CD14-positive monocyte (primary cell): ENCODE data around the gene GHRH. TPM values are rescaled to one million over a fixed set of nuclear protein-coding genes. Genes with fewer than 3 reads are reported as not detected.

Source experiments
- DNase-seq, 3 donors: peaks; one replicate each; pipeline ENCODE4 v3.0.0-alpha.2; 2011 to 2022
- H2AFZ ChIP-seq: 2 replicates; pipeline ENCODE4 v1.6.0; 2012; ENCODE audit warnings: mild to moderate bottlenecking, low read depth, low read length, inconsistent platforms; ENCODE audit not compliant: insufficient read depth, poor library complexity, severe bottlenecking
- H3K27ac ChIP-seq, 2 donors: 1 replicate in 1 of 2; 2 replicates in 1 of 2; pipeline ENCODE4 v1.5.1; 2012 to 2013; ENCODE audit warnings: low read length in 2 of 2, control low read depth in 1 of 2, inconsistent platforms in 1 of 2, low read depth in 1 of 2, mild to moderate bottlenecking in 1 of 2
- H3K27me3 ChIP-seq, 2 donors: one replicate each; pipeline versions ENCODE4 v1.6.0 to v1.6.1; 2011 to 2013; ENCODE audit warnings: low read length in 2 of 2; ENCODE audit not compliant: control insufficient read depth in 2 of 2, insufficient read depth in 2 of 2
- H3K36me3 ChIP-seq, 2 donors: replicated peaks in 1 of 2; 1 replicate in 1 of 2; 2 replicates in 1 of 2; pipeline versions ENCODE4 v1.5.1 to v1.6.1; 2012 to 2013; ENCODE audit warnings: low read length in 2 of 2, control low read depth in 1 of 2, inconsistent platforms in 1 of 2, mild to moderate bottlenecking in 1 of 2; ENCODE audit not compliant: insufficient read depth in 2 of 2, control insufficient read depth in 1 of 2
- H3K4me1 ChIP-seq, 2 donors: 1 replicate in 1 of 2; 2 replicates in 1 of 2; pipeline versions ENCODE4 v1.5.1 to v1.6.1; 2012 to 2013; ENCODE audit warnings: low read length in 2 of 2, control low read depth in 1 of 2, inconsistent platforms in 1 of 2, mild to moderate bottlenecking in 1 of 2, moderate library complexity in 1 of 2; ENCODE audit not compliant: insufficient read depth in 2 of 2, control insufficient read depth in 1 of 2
- H3K4me2 ChIP-seq: replicated peaks from 2 replicates; pipeline ENCODE3; 2012; ENCODE audit warnings: low read length, moderate library complexity, mild to moderate bottlenecking; ENCODE audit not compliant: poor library complexity, severe bottlenecking; ENCODE audit errors: extremely low read depth
- H3K4me3 ChIP-seq, 3 experiments: fragments of 200-600 bp in 1 of 3; sonication (generic) in 1 of 3; replicated peaks in 1 of 3; 1 replicate in 2 of 3; 2 replicates in 1 of 3; pipeline ENCODE4 v1.5.1; 2011 to 2013; ENCODE audit warnings: low read length in 3 of 3, mild to moderate bottlenecking in 3 of 3, control low read depth in 2 of 3, low read depth in 2 of 3, inconsistent platforms in 1 of 3, moderate library complexity in 1 of 3
- H3K79me2 ChIP-seq: 2 replicates; pipeline ENCODE4 v1.6.0; 2012; ENCODE audit warnings: mild to moderate bottlenecking, control low read depth, inconsistent platforms, low read length, moderate library complexity; ENCODE audit not compliant: insufficient read depth
- H3K9ac ChIP-seq: 2 replicates; pipeline ENCODE4 v1.6.0; 2017; ENCODE audit warnings: low read length, mild to moderate bottlenecking; ENCODE audit not compliant: insufficient read depth, poor library complexity, severe bottlenecking
- H3K9me3 ChIP-seq, 2 donors: replicated peaks in 1 of 2; 1 replicate in 1 of 2; 2 replicates in 1 of 2; pipeline versions ENCODE4 v1.5.1 to v1.6.1; 2012 to 2013; ENCODE audit warnings: low read length in 2 of 2, control low read depth in 1 of 2; ENCODE audit not compliant: control insufficient read depth in 1 of 2, insufficient read depth in 1 of 2
- H4K20me1 ChIP-seq: 2 replicates; pipeline ENCODE4 v1.6.0; 2012; ENCODE audit warnings: mild to moderate bottlenecking, low read length, control low read depth, moderate library complexity; ENCODE audit not compliant: insufficient read depth
- H3K27ac Mint-ChIP-seq, 7 donors: one replicate each; pipeline ENCODE4 v1.8.0; 2020; ENCODE audit warnings: mild to moderate bottlenecking in 7 of 7, mixed read lengths in 7 of 7, moderate library complexity in 6 of 7, inconsistent platforms in 2 of 7
- H3K27me3 Mint-ChIP-seq, 3 donors: one replicate each; pipeline ENCODE4 v1.8.0; 2021 to 2022; ENCODE audit warnings: low read depth in 3 of 3, mild to moderate bottlenecking in 3 of 3, mixed read lengths in 3 of 3, moderate library complexity in 3 of 3, inconsistent platforms in 1 of 3
- H3K36me3 Mint-ChIP-seq, 2 donors: one replicate each; pipeline ENCODE4 v1.8.0; 2020; ENCODE audit warnings: mixed read lengths in 2 of 2, inconsistent platforms in 1 of 2, mild to moderate bottlenecking in 1 of 2
- H3K4me1 Mint-ChIP-seq: one replicate; pipeline ENCODE4 v1.8.0; 2020; ENCODE audit warnings: mild to moderate bottlenecking, mixed read lengths
- H3K4me3 Mint-ChIP-seq, 2 donors: one replicate each; pipeline ENCODE4 v1.8.0; 2020; ENCODE audit warnings: mild to moderate bottlenecking in 2 of 2, mixed read lengths in 2 of 2, moderate library complexity in 1 of 2
- H3K9me3 Mint-ChIP-seq, 7 donors: one replicate each; pipeline ENCODE4 v1.8.0; 2020 to 2022; ENCODE audit warnings: mixed read lengths in 7 of 7, mild to moderate bottlenecking in 6 of 7, moderate library complexity in 6 of 7, inconsistent platforms in 2 of 7
- CTCF ChIP-seq: fragments of 200-600 bp; IDR thresholded peaks from one replicate; pipeline ENCODE4 v1.8.0; 2022; ENCODE audit warnings: antibody characterized with exemption, mild to moderate bottlenecking
- WGBS: methylation state at CpG from one replicate; pipeline ENCODE4 v1.1.5; 2013; ENCODE audit warnings: missing lambda C conversion rate; ENCODE audit not compliant: insufficient coverage; 5-methylcytosine and 5-hydroxymethylcytosine counted together
- intact Hi-C, 2 donors: fragments of 100-400 bp; cut with micrococcal nuclease; formaldehyde crosslinking; loops; one replicate each; pipeline versions ENCODE4 v1.15.0 to v1.15.1; 2023
- polyA plus RNA-seq, 3 donors: library from polyadenylated mRNA; depleted of rRNA in 1 of 3; unstranded in 2 of 3; stranded (reverse) in 1 of 3; fragments of 300-500 nt in 2 of 3; fragments of >200 nt in 1 of 3; fragmentation: Illumina TruSeq in 2 of 3; gene quantifications; 1 replicate in 2 of 3; 2 replicates in 1 of 3; pipeline ENCODE4 v1.2.3, GENCODE V29; 2012 to 2021

GHRH gene
- polyA plus RNA-seq, 3 donors: not detected

- Histone ChIP-seq H3K79me2 (peaks cover 90% of the 10 kb centered on the region), H3K9me3 (no peaks in the 10 kb centered on the region), H3K27ac (peak overlapping the region in 1 of 2 donors; percentile 99), H3K9ac (no peak overlapping the region), H3K4me1 (peaks cover 57 to 72% of the 10 kb centered on the region in 2 donors), H3K4me2 (peak overlapping the region; percentile 10), H3K27me3 (no peaks in the 10 kb centered on the region), H3K36me3 (peaks cover 22 to 41% of the 10 kb centered on the region in 2 donors), H3K4me3 (no peak overlapping the region), H2AFZ (no peak overlapping the region), H4K20me1 (no peaks in the 10 kb centered on the region)
- DNase-seq: peak; percentile 45 to 73 (median 64)
- Mint-ChIP-seq H3K4me1 (peaks cover 65% of the 10 kb centered on the region), H3K27ac (peak overlapping the region in 6 of 7 donors; percentile 48 to 92 (median 68)), H3K36me3 (peaks cover 46 to 50% of the 10 kb centered on the region in 2 donors), H3K9me3 (peaks cover 0 to 2% (median 0%) of the 10 kb centered on the region in 7 donors), H3K4me3 (peak overlapping the region in 1 of 2 donors; percentile 42), H3K27me3 (no peaks in the 10 kb centered on the region)
- intact Hi-C loops: no loop called here
- no peak for TF ChIP-seq CTCF
- WGBS: no CpG with 5 or more reads among the region's 2 CpGs
These were observed 34.8 kb upstream of the GHRH start for GRCh38 chr20:37296371-37296770.

DNA sequence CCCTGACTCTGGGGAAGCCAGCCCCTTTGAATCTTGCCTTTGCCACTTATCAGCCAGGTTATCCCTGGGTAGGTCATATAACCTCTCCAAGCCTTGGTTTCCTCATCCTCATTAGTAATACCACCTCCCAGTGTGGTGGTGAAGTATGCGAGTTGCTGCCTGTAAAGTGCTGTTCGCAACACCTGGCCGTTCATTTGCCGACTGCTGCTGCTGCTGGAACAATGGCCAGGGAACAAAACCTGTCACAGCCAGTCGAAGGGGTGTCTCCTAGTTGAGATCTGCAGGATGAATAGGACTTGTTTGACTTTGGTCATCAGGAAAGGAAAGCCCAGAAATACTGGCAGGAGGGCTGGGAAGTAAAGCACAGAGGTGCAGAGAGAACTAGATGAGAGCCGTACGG, 34.0 kb upstream of the GHRH start:
- H3K27me3 ChIP-seq: no peaks in the 10 kb centered on the region
- peaks cover 61 to 80% of the 10 kb centered on the region in 2 donors for H3K4me1 ChIP-seq
- WGBS: 93% methylated on average over 4 of the region's 7 CpGs
- Mint-ChIP-seq H3K27me3 (no peaks in the 10 kb centered on the region), H3K9me3 (peaks cover 0 to 2% (median 0%) of the 10 kb centered on the region in 7 donors), H3K4me3 (no peak overlapping the region), H3K36me3 (peaks cover 43 to 48% of the 10 kb centered on the region in 2 donors), H3K27ac (peak overlapping the region; percentile 92 to 99 (median 97)), H3K4me1 (peaks cover 72% of the 10 kb centered on the region)
- peaks cover 91% of the 10 kb centered on the region for H3K79me2 ChIP-seq
- H3K9ac ChIP-seq: no peak overlapping the region
- H3K4me3 ChIP-seq: peak overlapping the region in 1 of 3 experiments; percentile 13
- H4K20me1 ChIP-seq: no peaks in the 10 kb centered on the region
- H3K4me2 ChIP-seq: no peak overlapping the region
- no peak for DNase-seq
- peaks cover 17 to 34% of the 10 kb centered on the region in 2 donors for H3K36me3 ChIP-seq
- no peaks in the 10 kb centered on the region for H3K9me3 ChIP-seq
- H3K27ac ChIP-seq: peak overlapping the region; percentile 90 to 99
- no peak overlapping the region for H2AFZ ChIP-seq
- intact Hi-C loops: loop anchor here in 1 of 2 donors (2.0 kb wide), 1 partner anchor 37 kb away; no protein-coding TSS in a partner anchor
- no peak for TF ChIP-seq CTCF
